Thoracic aorta (tissue), 2 donors: ENCODE measurements around the gene NEDD8. TPM values are rescaled to one million over a fixed set of nuclear protein-coding genes. Genes with fewer than 3 reads are reported as not detected.

Experiments used
- ATAC-seq: fragments of 150-250 bp; one replicate; pipeline ENCODE4 v1.8.0; 2017; ENCODE audit warnings: low read depth; ENCODE audit not compliant: insufficient number of reproducible peaks, low FRiP score
- DNase-seq: peaks from one replicate; pipeline ENCODE4 v3.0.0-alpha.2; 2020; ENCODE audit warnings: low spot score
- H3K27ac ChIP-seq, 2 donors: fragments of 200-600 bp; sonication (generic); 1 replicate in 1 of 2; 2 replicates in 1 of 2; pipeline ENCODE4 v1.5.1; 2016; ENCODE audit warnings: mild to moderate bottlenecking in 2 of 2, moderate library complexity in 2 of 2
- H3K27me3 ChIP-seq: fragments of 200-600 bp; sonication (generic); replicated peaks from 2 replicates; pipeline ENCODE4 v1.6.0; 2016; ENCODE audit warnings: mild to moderate bottlenecking; ENCODE audit not compliant: insufficient read depth
- H3K36me3 ChIP-seq: fragments of 200-600 bp; sonication (generic); one replicate; pipeline ENCODE4 v1.5.1; 2016
- H3K4me1 ChIP-seq, 2 donors: fragments of 200-600 bp; sonication (generic); 1 replicate in 1 of 2; 2 replicates in 1 of 2; pipeline versions ENCODE4 v1.5.1 to v1.6.0; 2016; ENCODE audit warnings: low read depth in 2 of 2, mild to moderate bottlenecking in 1 of 2; ENCODE audit not compliant: control insufficient read depth in 1 of 2
- H3K4me3 ChIP-seq: fragments of 200-600 bp; sonication (generic); 2 replicates; pipeline ENCODE4 v1.5.1; 2016; ENCODE audit warnings: mild to moderate bottlenecking
- H3K9me3 ChIP-seq: fragments of 200-600 bp; sonication (generic); 2 replicates; pipeline ENCODE4 v1.5.1; 2016
- total RNA-seq, 2 donors: library from RNA; depleted of rRNA; stranded (reverse); fragments of >200 nt; gene quantifications; one replicate each; pipeline versions ENCODE4 v1.1.0 to v1.2.3, GENCODE V29; 2016
- TF ChIP-seq, protein P1 (sequence below): fragments of 200-600 bp; sonication (generic); IDR thresholded peaks from one replicate; pipeline ENCODE4 v1.5.1; 2019; ENCODE audit warnings: antibody characterized with exemption

Gene NEDD8
- total RNA-seq, 2 donors from 2014 or later = 76.0 to 91.4 TPM

DNA sequence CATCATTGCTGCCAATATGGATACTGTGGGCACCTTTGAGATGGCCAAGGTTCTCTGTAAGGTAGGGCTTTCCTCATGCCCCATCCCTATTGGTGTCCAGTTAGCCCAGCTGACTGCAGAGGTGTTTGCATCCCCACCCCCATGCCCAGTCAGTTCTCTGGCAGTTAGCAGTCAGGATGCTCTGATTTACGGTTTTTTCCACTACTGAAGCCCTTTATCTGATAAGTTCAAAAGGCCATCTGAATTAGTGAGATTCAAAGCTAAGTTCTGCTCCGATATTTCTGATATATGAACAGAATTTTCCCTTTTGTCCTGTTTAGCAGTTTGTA, 1.3 kb upstream of the NEDD8 start:
- Histone ChIP-seq H3K9me3 (no peaks in the 10 kb centered on the region), H3K27me3 (no peaks in the 10 kb centered on the region), H3K36me3 (peaks cover 26% of the 10 kb centered on the region), H3K4me1 (peaks cover 12 to 35% of the 10 kb centered on the region in 2 donors), H3K4me3 (peak overlapping the region; percentile 74), H3K27ac (peak overlapping the region; percentile 81 to 82)
- no peak for ATAC-seq
- no peak for DNase-seq
- TF ChIP-seq, protein P1, sequence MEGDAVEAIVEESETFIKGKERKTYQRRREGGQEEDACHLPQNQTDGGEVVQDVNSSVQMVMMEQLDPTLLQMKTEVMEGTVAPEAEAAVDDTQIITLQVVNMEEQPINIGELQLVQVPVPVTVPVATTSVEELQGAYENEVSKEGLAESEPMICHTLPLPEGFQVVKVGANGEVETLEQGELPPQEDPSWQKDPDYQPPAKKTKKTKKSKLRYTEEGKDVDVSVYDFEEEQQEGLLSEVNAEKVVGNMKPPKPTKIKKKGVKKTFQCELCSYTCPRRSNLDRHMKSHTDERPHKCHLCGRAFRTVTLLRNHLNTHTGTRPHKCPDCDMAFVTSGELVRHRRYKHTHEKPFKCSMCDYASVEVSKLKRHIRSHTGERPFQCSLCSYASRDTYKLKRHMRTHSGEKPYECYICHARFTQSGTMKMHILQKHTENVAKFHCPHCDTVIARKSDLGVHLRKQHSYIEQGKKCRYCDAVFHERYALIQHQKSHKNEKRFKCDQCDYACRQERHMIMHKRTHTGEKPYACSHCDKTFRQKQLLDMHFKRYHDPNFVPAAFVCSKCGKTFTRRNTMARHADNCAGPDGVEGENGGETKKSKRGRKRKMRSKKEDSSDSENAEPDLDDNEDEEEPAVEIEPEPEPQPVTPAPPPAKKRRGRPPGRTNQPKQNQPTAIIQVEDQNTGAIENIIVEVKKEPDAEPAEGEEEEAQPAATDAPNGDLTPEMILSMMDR = no peak

DNA sequence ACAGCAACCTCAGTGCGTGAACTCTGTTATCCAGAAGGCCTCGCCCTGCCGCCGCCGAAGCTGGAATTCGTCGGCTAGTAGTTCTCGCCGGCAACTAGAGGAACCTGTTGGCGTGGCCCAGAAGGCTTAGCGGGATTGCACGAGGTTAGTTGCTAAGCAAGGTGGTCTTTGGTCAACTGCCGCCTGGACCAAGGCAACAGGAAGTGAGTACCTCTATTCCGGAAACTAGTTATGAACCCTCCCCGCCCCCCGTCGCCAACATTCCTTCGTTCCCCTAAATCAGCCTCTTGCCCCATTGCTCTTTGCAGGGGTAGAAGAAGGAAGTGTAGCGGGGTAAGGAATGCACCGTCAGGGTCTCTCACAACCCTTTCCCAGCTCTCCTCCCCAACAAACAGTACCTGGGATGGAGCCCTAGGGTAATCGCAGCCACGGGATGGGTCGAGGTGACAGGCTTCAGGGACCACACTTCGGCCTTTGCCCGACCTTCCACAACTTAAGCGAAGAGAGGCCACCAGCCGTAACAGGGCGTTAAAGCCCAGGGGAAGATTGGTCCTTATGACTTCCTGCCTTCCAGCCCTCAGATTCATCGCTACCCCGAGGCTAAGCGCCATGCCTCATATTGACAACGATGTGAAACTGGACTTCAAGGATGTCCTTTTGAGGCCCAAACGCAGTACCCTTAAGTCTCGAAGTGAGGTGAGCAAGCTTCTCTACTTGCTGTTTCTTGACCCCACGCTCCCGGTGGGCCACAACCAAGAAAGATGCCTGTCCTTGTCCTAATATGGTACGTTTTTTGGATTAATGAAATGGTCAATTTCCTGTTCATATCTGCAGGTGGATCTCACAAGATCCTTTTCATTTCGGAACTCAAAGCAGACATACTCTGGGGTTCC, 724 bp upstream of the NEDD8 start, which contains the start of gene GMPR2:
TSS of gene GMPR2 (plus strand) at position 285 of the 893 bp plus-strand sequence. CDS start at position 610, 325 bp downstream.
- no peaks in the 10 kb centered on the region for H3K9me3 ChIP-seq
- peaks cover 12 to 35% of the 10 kb centered on the region in 2 donors for H3K4me1 ChIP-seq
- H3K36me3 ChIP-seq = peaks cover 23% of the 10 kb centered on the region
- peak within 1 kb of the TSS; percentile 81 to 82 for H3K27ac ChIP-seq
- H3K4me3 ChIP-seq = peak within 1 kb of the TSS; percentile 74
- ATAC-seq (peak; percentile 52), DNase-seq (peak; percentile 47)
- TF ChIP-seq, protein P1 = no peak
- no peaks in the 10 kb centered on the region for H3K27me3 ChIP-seq

DNA sequence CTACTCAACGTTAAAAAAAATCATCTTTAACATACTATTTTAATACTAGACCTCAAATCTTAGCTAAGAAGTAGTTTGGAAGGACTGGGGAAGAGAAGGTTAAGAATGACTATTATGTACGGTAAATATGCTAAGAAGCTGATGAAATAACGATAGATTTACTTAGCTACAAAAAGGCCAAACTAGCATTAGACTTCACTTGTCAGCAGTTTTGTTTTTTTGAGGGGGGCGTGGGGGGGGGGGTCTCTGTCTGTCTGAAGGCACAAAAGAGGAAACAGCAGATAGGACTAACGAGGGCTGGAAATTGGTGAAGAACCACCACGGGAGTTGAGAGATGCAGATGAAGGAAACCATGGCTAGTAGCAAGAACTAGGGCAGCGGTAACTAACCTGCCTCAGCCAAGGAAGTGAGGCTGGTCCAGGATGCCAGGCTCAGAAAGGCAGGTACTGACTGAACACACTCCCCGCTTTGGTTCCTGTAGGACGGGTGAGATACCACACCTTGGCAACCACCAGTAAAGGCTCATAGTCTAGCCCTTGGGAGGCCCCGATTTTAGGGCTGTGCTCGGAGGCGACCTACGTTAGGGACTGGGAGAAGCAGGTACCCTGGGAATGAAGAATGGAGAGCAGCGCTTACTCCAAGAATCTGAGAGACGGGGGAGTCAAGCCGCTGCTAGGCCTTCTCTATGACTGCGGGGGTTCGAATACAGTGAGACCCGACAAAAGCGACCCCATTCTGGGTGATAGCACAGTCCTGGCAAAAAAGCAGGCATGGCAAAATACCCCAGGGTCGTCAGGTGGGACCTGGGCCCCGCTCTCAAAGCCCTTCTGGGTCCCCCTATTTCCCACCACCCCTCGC, 675 bp downstream of the NEDD8 start:
- H3K9me3 ChIP-seq = no peaks in the 10 kb centered on the region
- H3K27ac ChIP-seq = peak overlapping the region; percentile 81 to 82
- DNase-seq (no peak), ATAC-seq (no peak)
- TF ChIP-seq, protein P1 = no peak
- peaks cover 12 to 39% of the 10 kb centered on the region in 2 donors for H3K4me1 ChIP-seq
- H3K36me3 ChIP-seq = peaks cover 9% of the 10 kb centered on the region
- peak overlapping the region; percentile 74 for H3K4me3 ChIP-seq
- no peaks in the 10 kb centered on the region for H3K27me3 ChIP-seq

DNA sequence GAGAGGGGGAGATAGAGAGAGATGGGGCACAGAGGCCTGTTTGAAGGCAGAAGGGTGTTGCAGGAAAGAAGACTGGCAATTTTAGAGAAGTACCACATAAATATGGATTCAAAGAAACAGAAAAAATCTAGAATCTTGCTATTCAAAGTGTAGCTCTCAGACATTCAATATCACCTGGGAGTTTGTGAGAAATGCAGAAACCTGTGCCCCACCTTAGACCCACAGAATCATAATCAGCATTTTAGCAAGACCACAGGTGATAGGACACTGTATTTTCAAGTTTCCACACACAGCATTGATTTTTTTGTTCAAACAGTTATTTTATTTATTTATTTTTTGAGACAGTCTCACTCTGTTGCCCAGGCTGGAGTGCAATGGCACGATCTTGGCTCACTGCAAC, 3.3 kb downstream of the NEDD8 start:
- no peaks in the 10 kb centered on the region for H3K27me3 ChIP-seq
- H3K4me3 ChIP-seq = no peak overlapping the region
- no peak overlapping the region for H3K27ac ChIP-seq
- no peak for ATAC-seq
- TF ChIP-seq, protein P1 = no peak
- H3K36me3 ChIP-seq = no peaks in the 10 kb centered on the region
- no peaks in the 10 kb centered on the region for H3K9me3 ChIP-seq
- H3K4me1 ChIP-seq = peaks cover 10 to 27% of the 10 kb centered on the region in 2 donors
- no peak for DNase-seq

DNA sequence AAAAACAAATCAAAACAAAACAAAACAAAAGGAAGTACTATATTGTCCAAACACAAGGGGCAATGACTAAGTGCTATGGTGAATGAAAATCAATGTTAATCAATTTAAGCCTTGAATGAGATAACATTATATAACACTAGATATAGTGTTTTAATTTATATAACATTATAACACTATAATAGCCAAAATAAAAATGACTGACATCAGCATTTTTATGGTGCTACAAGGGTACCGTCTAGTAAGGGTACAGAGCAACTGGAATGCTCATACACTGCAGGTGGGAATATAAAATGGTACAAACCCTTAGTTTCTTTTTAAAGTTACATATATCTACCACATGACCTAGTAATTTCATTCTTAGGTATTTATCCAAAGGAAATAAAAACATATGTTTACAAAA, 5.7 kb downstream of the NEDD8 start:
- Histone ChIP-seq H3K4me3 (no peak overlapping the region), H3K27me3 (no peaks in the 10 kb centered on the region), H3K4me1 (peaks cover 3 to 13% of the 10 kb centered on the region in 2 donors), H3K9me3 (no peaks in the 10 kb centered on the region), H3K27ac (no peak overlapping the region), H3K36me3 (no peaks in the 10 kb centered on the region)
- no peak for DNase-seq
- TF ChIP-seq, protein P1 = no peak
- ATAC-seq = no peak
